SJSA1 (cell line): Measurements from ENCODE around the gene PLK5. TPM values are rescaled to one million over a fixed set of nuclear protein-coding genes. Genes with fewer than 3 reads are reported as not detected.

ENCODE experiments used
- DNase-seq, 2 experiments: peaks; one replicate each; pipeline ENCODE4 v3.0.0-alpha.2; 2015 to 2020; ENCODE audit warnings: low spot score in 2 of 2, low read depth in 1 of 2
- H3K27ac ChIP-seq: fragments of 250-450 bp; sonication (Bioruptor Pico); 2 replicates; pipeline ENCODE4 v1.5.1; 2020; ENCODE audit warnings: mild to moderate bottlenecking, moderate library complexity
- H3K27me3 ChIP-seq: fragments of 250-450 bp; sonication (Bioruptor Pico); replicated peaks from 2 replicates; pipeline ENCODE4 v1.5.1; 2020; ENCODE audit warnings: mild to moderate bottlenecking, moderate library complexity
- H3K36me3 ChIP-seq: fragments of 250-450 bp; sonication (Bioruptor Pico); 2 replicates; pipeline ENCODE4 v1.5.1; 2020; ENCODE audit warnings: mild to moderate bottlenecking
- H3K4me1 ChIP-seq: fragments of 250-450 bp; sonication (Bioruptor Pico); replicated peaks from 2 replicates; pipeline ENCODE4 v1.6.1; 2021; ENCODE audit warnings: mild to moderate bottlenecking
- H3K4me3 ChIP-seq: fragments of 250-450 bp; sonication (Bioruptor Pico); 2 replicates; pipeline ENCODE4 v1.5.1; 2020; ENCODE audit warnings: mild to moderate bottlenecking
- H3K9me3 ChIP-seq: fragments of 250-450 bp; sonication (Bioruptor Pico); replicated peaks from 2 replicates; pipeline ENCODE4 v1.5.1; 2020; ENCODE audit warnings: mild to moderate bottlenecking
- total RNA-seq: library from RNA; depleted of rRNA; stranded (reverse); fragments of >200 nt; shearing (Covaris generic); gene quantifications from 2 replicates; pipeline ENCODE4 v1.2.3, GENCODE V29; 2014; rRNA removed

PLK5 gene
- total RNA-seq, 1 experiment from 2014 or later: not detected

- Histone ChIP-seq H3K4me1 (no peaks in the 10 kb centered on the region), H3K9me3 (no peaks in the 10 kb centered on the region), H3K4me3 (no peak overlapping the region), H3K27ac (no peak overlapping the region), H3K27me3 (no peaks in the 10 kb centered on the region), H3K36me3 (peaks cover 61% of the 10 kb centered on the region)
- no peak for DNase-seq
Observed at GRCh38 chr19:1584500-1585242, 60.8 kb downstream of the PLK5 start.

GRCh38 chr19:1585243-1585580, 61.3 kb downstream of the PLK5 start:
- Histone ChIP-seq H3K4me1 (no peaks in the 10 kb centered on the region), H3K4me3 (no peak overlapping the region), H3K36me3 (peaks cover 61% of the 10 kb centered on the region), H3K9me3 (no peaks in the 10 kb centered on the region), H3K27ac (no peak overlapping the region), H3K27me3 (no peaks in the 10 kb centered on the region)
- no peak for DNase-seq

Other genes with a start within 250 kb of the PLK5 start
- 32.2 and 40.6 TPM in 2 replicates for gene FAM174C, start 248.5 kb upstream of the PLK5 start, total RNA-seq
- gene EFNA2, start 238.2 kb upstream of the PLK5 start, total RNA-seq: not detected in 2 replicates
- gene NDUFS7, start 140.2 kb upstream of the PLK5 start, total RNA-seq: 83.4 and 112 TPM in 2 replicates
- gene GAMT, start 122.5 kb upstream of the PLK5 start, total RNA-seq: 28.6 and 35.8 TPM in 2 replicates
- gene DAZAP1, start 116.5 kb upstream of the PLK5 start, total RNA-seq: 92.9 and 131 TPM in 2 replicates
- 1,442 and 2,183 TPM in 2 replicates for gene RPS15, start 85.7 kb upstream of the PLK5 start, total RNA-seq
- gene APC2, start 74.0 kb upstream of the PLK5 start, total RNA-seq: 0.25 TPM in 1 of 2 replicates, not detected in the other
- 29.3 and 34.2 TPM in 2 replicates for gene C19orf25, start 44.9 kb upstream of the PLK5 start, total RNA-seq
- 0.34 TPM in 1 of 2 replicates, not detected in the other for gene PCSK4, start 33.7 kb upstream of the PLK5 start, total RNA-seq
- gene REEP6, start 32.9 kb upstream of the PLK5 start, total RNA-seq: 0.92 TPM in 1 of 2 replicates, not detected in the other
- 2.6 and 4.0 TPM in 2 replicates for gene ADAMTSL5, start 11.1 kb upstream of the PLK5 start, total RNA-seq
- gene MEX3D, start 44.2 kb downstream of the PLK5 start, total RNA-seq: 109 and 116 TPM in 2 replicates
- gene MBD3, start 68.8 kb downstream of the PLK5 start, total RNA-seq: 128 and 130 TPM in 2 replicates
- gene UQCR11, start 81.4 kb downstream of the PLK5 start, total RNA-seq: 60.1 and 83.4 TPM in 2 replicates
- 128 and 245 TPM in 2 replicates for gene TCF3, start 128.5 kb downstream of the PLK5 start, total RNA-seq
- gene ONECUT3, start 229.4 kb downstream of the PLK5 start, total RNA-seq: not detected in 2 replicates